RPMI8226 (cell line): ENCODE measurements around the gene ALG12.

ENCODE experiments used
- DNase-seq: peaks from one replicate; pipeline ENCODE4 v3.0.0-alpha.2; 2015

The ALG12 gene

DNA sequence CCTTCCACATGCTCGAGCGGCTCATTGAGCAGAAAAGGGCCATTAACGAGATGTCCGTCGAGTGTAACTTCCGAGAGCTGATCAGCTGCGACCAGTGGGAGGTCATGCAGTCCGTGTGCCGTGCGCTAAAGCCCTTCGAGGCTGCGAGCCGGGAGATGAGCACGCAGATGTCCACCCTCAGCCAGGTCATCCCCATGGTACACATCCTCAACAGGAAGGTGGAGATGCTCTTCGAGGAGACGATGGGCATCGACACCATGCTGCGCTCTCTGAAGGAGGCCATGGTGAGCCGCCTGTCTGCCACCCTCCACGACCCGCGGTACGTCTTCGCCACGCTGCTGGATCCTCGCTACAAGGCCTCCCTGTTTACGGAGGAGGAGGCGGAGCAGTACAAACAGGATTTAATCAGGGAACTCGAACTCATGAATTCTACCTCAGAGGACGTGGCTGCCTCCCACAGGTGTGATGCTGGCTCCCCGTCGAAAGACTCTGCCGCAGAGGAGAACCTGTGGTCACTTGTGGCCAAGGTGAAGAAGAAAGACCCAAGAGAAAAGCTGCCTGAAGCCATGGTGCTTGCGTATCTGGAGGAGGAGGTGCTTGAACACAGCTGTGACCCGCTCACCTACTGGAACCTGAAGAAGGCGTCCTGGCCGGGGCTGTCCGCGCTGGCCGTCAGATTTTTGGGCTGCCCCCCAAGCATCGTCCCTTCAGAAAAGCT is 31.7 kb downstream of the ALG12 start:
- DNase-seq = no peak

DNA sequence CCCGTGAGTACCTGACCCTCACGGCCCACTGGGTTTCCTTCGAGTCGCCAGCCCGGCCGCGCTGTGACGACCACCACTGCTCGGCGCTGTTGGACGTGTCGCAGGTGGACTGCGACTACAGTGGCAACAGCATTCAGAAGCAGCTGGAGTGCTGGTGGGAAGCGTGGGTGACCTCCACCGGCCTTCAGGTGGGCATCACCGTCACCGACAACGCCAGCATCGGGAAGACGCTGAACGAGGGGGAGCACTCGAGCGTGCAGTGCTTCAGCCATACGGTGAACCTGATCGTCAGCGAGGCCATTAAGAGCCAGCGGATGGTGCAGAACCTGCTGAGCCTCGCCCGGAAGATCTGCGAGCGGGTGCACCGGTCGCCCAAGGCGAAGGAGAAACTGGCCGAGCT is 32.4 kb downstream of the ALG12 start:
- no peak for DNase-seq

- DNase-seq = no peak
These were observed 33.0 kb downstream of the ALG12 start for GRCh38 chr22:49885281-49885680.

DNA sequence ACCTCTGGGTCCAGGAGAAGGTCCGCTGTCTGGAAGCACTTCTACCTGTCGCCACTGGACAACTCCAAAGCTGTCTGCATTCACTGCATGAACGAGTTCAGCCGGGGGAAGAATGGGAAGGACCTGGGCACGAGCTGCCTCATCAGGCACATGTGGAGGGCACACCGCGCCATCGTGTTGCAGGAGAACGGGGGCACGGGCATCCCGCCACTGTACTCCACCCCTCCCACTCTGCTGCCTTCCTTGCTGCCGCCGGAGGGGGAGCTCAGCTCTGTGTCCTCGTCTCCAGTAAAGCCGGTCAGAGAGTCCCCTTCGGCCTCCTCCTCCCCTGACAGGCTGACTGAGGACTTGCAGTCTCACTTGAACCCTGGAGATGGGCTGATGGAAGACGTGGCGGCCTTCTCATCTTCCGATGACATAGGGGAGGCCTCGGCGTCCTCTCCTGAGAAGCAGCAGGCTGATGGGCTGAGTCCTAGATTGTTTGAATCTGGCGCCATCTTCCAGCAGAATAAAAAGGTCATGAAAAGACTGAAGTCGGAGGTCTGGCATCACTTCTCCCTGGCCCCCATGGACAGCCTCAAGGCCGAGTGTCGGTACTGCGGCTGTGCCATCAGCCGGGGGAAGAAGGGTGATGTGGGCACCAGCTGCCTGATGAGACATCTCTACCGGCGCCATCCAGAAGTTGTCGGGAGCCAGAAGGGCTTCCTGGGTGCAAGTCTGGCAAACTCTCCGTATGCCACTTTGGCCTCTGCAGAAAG is 33.6 kb downstream of the ALG12 start:
- DNase-seq = no peak

DNA sequence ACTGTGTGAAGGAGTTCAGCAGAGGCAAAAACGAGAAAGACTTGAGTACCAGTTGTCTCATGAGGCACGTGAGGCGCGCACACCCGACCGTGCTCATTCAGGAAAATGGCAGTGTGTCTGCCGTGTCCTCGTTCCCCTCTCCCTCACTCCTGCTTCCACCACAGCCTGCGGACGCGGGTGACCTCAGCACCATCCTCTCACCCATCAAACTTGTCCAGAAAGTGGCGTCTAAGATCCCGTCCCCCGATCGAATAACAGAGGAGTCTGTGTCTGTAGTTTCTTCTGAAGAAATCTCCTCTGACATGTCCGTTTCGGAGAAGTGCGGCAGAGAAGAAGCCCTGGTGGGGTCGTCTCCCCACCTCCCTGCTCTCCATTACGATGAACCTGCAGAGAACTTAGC is 34.2 kb downstream of the ALG12 start:
- no peak for DNase-seq

DNA sequence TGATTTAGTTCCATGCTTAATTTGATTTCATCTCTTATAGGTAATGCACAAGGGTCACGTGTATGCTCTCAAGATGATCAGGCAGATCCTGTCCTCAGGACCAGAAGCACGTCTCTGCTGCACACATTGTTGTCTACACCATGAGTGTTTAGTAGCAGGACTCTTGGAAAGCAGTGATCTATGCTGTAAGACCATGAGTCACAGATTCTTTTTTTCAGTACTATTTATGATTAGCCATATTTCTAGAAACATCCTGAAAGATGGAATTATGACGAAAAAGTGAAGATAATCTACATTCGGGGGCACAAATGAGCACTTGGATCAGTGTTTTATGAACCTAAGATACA is 35.0 kb downstream of the ALG12 start:
- no peak for DNase-seq

DNA sequence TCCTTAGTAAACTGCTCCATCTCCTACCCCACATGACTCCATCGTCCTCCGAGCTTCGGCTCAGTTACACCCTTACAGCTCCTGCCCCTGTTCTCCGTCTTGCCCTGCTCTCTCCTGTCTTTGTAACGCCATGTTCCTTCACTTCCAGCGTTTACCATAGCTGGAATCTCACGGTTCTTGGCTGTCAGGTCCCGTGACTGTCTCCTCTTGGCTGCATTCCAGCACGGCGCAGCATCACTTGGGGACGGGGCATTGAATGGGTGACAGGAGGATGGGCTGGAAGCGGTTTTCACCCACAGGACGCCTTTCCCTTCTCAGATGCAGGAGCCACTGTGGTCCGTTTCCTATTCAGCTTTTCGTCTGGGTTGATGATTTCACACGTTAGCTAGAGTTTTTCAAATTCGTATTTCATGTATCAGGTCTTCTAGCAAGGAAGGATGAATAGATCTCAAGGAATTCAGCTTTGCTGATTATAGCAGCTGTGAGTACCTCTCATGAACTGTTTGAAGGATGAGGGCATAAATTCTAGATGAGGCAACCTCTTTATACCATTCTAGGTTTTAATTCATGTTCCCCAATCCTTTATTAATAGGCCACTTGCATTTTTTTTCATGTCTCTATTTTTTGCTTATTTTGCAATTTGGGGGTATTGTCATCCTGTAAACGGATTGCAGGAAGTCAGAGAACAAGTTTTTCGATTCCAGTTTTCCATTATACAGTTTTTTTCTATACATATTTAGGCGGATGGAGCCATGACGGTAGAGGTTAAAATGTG is 35.5 kb downstream of the ALG12 start:
- DNase-seq = no peak

DNA sequence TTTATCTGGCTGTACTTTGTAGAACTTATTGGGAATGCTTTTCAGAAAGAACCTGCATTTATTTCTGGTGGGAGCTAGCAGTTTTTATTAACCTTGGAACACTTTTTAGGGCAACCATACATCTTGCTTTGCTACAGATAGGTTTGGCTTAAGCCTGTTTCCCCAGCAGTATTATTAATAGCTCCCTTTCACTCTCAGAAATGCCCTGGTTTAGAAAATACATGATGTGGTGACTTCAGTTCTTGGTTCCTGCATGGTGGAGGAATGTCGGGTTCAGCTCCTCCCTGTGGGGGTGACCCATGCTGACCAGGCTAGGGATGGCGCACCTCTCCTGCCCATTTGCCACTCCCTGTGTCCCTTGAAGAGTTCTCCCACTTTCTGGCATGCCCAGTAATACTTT is 36.4 kb downstream of the ALG12 start:
- no peak for DNase-seq

DNA sequence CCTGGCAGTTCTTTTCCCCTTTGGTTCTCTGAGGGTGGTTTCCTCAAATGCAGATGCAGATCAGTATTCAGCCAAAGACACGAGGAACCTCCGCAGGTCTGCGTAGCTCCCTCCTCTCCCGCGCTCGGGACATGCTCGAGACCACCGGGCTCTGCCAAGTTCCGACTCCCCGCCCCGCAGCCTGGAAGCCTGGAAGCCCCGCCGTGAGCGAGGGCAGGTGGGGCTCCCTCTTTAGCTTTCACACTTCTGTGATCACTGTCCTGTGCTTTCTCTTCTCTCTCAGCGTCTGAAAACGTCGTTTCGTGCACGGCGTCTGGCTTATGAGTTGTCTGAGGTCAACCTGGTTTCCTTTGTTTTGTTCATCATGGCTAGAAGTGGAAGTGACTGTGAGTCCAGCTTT is 38.0 kb downstream of the ALG12 start:
- no peak for DNase-seq

GRCh38 chr22:49879871-49880270 is 38.4 kb downstream of the ALG12 start:
- no peak for DNase-seq

- DNase-seq = no peak
These were observed 40.0 kb downstream of the ALG12 start for GRCh38 chr22:49878206-49878605.

GRCh38 chr22:49877642-49878041 is 40.6 kb downstream of the ALG12 start:
- DNase-seq = no peak

DNA sequence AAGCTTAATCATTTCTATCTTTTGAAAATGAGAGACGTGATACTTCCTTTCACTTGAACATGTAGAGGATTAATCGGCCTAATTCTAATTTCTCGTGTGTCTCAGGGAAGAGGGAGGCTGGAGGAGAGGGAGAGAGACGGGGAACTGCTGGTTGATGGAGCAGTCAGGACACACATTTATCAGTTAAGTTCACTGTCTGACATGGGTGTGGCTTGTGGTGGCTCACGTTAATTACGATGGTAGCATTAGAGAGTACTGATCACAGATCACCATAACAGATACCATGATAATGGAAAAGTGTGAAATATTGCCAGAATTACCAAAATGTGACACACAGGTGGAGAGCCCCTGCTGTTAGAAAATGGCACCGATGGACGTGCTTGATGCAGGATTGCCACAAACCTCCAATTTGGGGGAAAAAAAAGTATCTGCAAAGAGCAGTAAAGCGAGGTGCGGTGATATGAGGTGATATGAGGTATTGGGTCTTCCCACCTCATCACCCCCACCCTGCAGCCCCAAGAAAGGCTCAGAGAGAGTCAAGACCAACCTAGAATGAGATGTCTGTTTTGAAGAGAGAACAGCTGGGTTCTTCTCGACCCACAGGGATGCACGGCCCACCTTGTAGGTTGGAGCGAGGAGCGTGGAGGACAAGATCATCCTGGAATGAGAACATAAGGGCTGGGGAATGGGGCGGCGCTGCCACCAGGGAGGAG is 44.9 kb downstream of the ALG12 start:
- no peak for DNase-seq

GRCh38 chr22:49872347-49872746 is 45.9 kb downstream of the ALG12 start:
- DNase-seq = no peak

DNA sequence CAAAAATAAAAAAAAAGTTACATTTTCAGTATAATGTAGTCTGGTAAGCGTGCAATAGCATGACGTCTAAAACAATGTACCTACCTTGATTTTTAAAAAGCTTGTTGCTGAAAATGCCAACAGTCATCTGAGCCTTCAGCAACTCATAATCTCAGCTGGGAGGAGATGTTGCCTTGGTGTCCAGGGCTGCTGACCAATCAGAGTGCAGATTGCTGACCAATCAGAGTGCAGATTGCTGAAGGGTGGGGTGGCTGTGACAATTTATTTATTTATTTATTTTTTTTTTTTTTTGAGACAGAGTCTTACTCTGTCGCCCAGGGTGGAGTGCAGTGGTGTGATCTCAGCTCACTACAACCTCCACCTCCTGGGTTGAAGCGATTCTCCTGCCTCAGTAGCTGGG is 46.8 kb downstream of the ALG12 start:
- no peak for DNase-seq

- DNase-seq = no peak
These were observed 48.2 kb downstream of the ALG12 start for GRCh38 chr22:49869845-49870712.

DNA sequence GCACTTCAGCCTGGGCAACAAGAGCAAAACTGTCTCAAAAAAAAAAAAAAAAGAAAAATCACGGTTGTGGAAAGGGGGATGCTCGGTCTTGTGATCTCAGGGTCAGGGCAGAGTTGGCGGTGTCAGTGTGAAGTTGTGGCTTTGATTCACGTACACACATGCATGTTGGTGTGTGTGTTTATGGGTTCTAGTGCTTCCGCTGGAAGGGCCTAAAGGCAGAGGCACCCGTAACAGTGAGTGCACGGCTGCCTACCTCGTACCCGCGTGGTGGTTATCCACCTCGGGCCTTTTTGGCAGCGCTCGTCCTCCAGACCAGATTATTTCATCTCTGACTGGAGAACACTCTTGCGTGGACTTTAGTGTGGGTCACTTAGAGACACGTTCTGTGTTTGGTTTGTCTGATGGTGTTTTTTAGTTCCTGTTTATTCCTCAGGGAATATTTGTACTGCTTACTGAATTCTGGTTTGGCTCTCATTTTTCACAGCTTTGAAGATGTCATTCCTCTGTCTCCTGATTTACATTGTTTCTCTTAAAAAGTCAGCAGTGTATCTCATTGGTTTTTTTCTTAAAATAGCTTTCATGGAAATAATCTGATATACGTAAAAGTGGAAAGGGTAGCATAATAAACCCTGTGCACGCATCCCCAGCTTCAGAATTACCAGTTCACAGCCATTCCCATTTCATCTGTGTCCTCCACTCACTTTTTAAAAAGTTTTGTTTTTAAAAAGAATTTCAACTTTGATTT is 49.0 kb downstream of the ALG12 start:
- DNase-seq = no peak

DNA sequence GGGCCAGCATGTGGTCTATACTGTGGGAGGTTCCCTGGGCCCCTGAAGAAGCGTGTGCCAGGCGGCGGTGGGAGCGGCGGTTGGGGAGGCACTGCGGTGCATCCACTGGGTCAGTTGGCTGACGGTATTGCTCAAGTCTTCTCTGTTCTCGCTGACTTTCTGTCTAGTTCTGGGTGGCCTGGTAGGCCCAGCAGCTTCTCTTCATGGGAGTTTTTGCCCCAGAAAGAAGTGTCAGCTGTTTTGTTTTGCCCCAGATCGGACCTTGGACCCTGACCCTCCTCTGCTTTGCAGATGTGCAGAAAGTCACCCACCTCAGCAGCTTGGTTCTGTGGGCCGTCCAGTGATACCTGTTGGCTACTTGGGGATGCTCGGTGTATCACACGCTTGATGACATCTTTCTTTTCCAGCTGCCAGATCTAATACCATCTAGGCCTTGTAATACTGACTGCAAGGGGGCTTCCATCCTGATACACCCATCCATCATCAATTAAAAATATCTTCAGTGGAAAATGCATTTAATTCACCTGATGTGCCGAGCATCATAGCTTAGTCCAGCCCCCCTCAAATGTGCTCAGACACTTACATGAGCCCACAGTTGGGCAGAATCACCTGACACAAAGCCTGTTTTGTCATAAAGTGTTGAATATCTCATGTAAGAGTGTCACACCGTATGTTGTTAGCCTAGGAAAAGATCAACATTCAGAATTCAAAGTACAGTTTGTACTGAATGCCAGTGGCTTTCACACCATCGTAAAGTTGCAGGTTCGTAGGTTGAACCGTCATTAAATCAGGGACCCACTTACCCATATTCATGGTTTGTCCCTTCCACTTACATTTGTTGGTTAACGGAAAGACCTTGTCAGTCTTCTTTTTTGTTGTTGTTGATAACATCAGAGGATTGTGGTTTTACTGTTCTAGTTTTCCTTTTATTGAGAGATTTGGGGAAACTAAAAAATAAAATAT is 50.7 kb downstream of the ALG12 start:
- no peak for DNase-seq

- DNase-seq = no peak
These were observed 51.6 kb downstream of the ALG12 start for GRCh38 chr22:49866646-49867045.

- no peak for DNase-seq
These were observed 52.1 kb downstream of the ALG12 start for GRCh38 chr22:49866134-49866533.
